Testis (tissue), 3 donors: ENCODE results near the gene OR9Q1. TPM values are rescaled to one million over a fixed set of nuclear protein-coding genes. Genes with fewer than 3 reads are reported as not detected.

Experiments
- DNase-seq: peaks from one replicate; pipeline ENCODE4 v3.0.0-alpha.2; 2019
- H3K27ac ChIP-seq, 2 donors: fragments of 200-600 bp; sonication (generic); one replicate each; pipeline ENCODE4 v1.5.1; 2019
- H3K27me3 ChIP-seq: fragments of 200-600 bp; sonication (generic); one replicate; pipeline ENCODE4 v1.5.1; 2019
- H3K36me3 ChIP-seq: fragments of 200-600 bp; sonication (generic); one replicate; pipeline ENCODE4 v1.5.1; 2017; ENCODE audit warnings: low read depth; ENCODE audit errors: missing control alignments
- H3K4me1 ChIP-seq: fragments of 200-600 bp; sonication (generic); one replicate; pipeline ENCODE4 v1.5.1; 2019
- H3K4me3 ChIP-seq, 2 donors: fragments of 200-600 bp; sonication (generic); one replicate each; pipeline ENCODE4 v1.5.1; 2017 to 2019
- H3K9me3 ChIP-seq: fragments of 200-600 bp; sonication (generic); one replicate; pipeline ENCODE4 v1.5.1; 2017
- CTCF ChIP-seq, 3 experiments: fragments of 450-650 bp in 2 of 3; fragments of 200-600 bp in 1 of 3; sonication (generic) in 1 of 3; IDR thresholded peaks; one replicate each; pipeline ENCODE4 v1.5.1; 2016 to 2019; ENCODE audit warnings: antibody characterized with exemption in 3 of 3, mild to moderate bottlenecking in 2 of 3, moderate library complexity in 1 of 3
- POLR2A ChIP-seq: fragments of 450-650 bp; IDR thresholded peaks from one replicate; pipeline ENCODE4 v1.6.1; 2017; ENCODE audit warnings: antibody characterized with exemption, mild to moderate bottlenecking, moderate library complexity
- WGBS, 2 donors: methylation state at CpG; one replicate each; pipeline ENCODE4 v1.1.5; 2018; 5-methylcytosine and 5-hydroxymethylcytosine counted together
- intact Hi-C: fragments of 100-400 bp; cut with DNase I; formaldehyde crosslinking; loops from one replicate; pipeline ENCODE4 v1.15.1; 2023; ENCODE audit warnings: low total_unique reads
- polyA plus RNA-seq: library from polyadenylated mRNA; stranded (reverse); fragments of 350-450 nt; fragmentation: Illumina TruSeq; extraction: RNeasy Lipid Tissue Mini Kit (QIAGEN cat#74804); gene quantifications from one replicate; pipeline ENCODE4 v1.2.3, GENCODE V29; 2014; ENCODE audit warnings: low read depth, low replicate concordance; ENCODE audit not compliant: insufficient read depth
- total RNA-seq, 2 donors: library from RNA; depleted of rRNA; stranded (reverse); fragments of >200 nt; gene quantifications; one replicate each; pipeline ENCODE4 v1.2.3, GENCODE V29; 2016

The OR9Q1 gene
- total and polyA plus RNA-seq, 3 donors from 2014 or later, result 0.12 to 0.71 (median 0.15) TPM

GRCh38 chr11:58003591-58003990 lies 20.1 kb upstream of the OR9Q1 start:
- no peaks in the 10 kb centered on the region for H3K4me1 ChIP-seq
- intact Hi-C loops, result no loop called here
- no peaks in the 10 kb centered on the region for H3K36me3 ChIP-seq
- no peak overlapping the region for H3K27ac ChIP-seq
- H3K4me3 ChIP-seq, result no peak overlapping the region
- no peaks in the 10 kb centered on the region for H3K9me3 ChIP-seq
- H3K27me3 ChIP-seq, result no peaks in the 10 kb centered on the region
- no peak for DNase-seq
- TF ChIP-seq CTCF (IDR thresholded peaks at IDR 0.05) (no peak), POLR2A (no peak)

- no peaks in the 10 kb centered on the region for H3K9me3 ChIP-seq
- no peaks in the 10 kb centered on the region for H3K27me3 ChIP-seq
- DNase-seq, result no peak
- WGBS, 2 donors, result 74 to 77% methylated on average over 6 of the region's 6 CpGs
- intact Hi-C loops, result no loop called here
- no peak for TF ChIP-seq POLR2A
- TF ChIP-seq CTCF (IDR thresholded peaks at IDR 0.05), result no peak
- no peaks in the 10 kb centered on the region for H3K4me1 ChIP-seq
- H3K27ac ChIP-seq, result no peak overlapping the region
- no peaks in the 10 kb centered on the region for H3K36me3 ChIP-seq
- H3K4me3 ChIP-seq, result no peak overlapping the region
Observed at GRCh38 chr11:58004664-58005063, 19.0 kb upstream of the OR9Q1 start.

GRCh38 chr11:58006940-58007339 lies 16.7 kb upstream of the OR9Q1 start:
- intact Hi-C loops, result no loop called here
- TF ChIP-seq POLR2A, result no peak
- TF ChIP-seq CTCF (IDR thresholded peaks at IDR 0.05), result no peak
- DNase-seq, result no peak

GRCh38 chr11:58011771-58012170 lies 11.9 kb upstream of the OR9Q1 start:
- H3K27me3 ChIP-seq, result no peaks in the 10 kb centered on the region
- no peak for DNase-seq
- H3K4me1 ChIP-seq, result no peaks in the 10 kb centered on the region
- no peak overlapping the region for H3K27ac ChIP-seq
- H3K36me3 ChIP-seq, result no peaks in the 10 kb centered on the region
- WGBS, 2 donors, result 71 to 89% methylated on average over 6 of the region's 6 CpGs
- H3K4me3 ChIP-seq, result no peak overlapping the region
- TF ChIP-seq POLR2A (no peak), CTCF (IDR thresholded peaks at IDR 0.05) (no peak)
- H3K9me3 ChIP-seq, result no peaks in the 10 kb centered on the region
- intact Hi-C loops, result no loop called here

More at GRCh38 chr11:58006940-58007339, 16.7 kb upstream of the OR9Q1 start:
- H3K27me3 ChIP-seq, result no peaks in the 10 kb centered on the region
- WGBS, 2 donors, result 44 to 46% methylated on average over 2 of the region's 2 CpGs
- H3K27ac ChIP-seq, result no peak overlapping the region
- H3K4me3 ChIP-seq, result no peak overlapping the region
- no peaks in the 10 kb centered on the region for H3K4me1 ChIP-seq
- no peaks in the 10 kb centered on the region for H3K36me3 ChIP-seq
- no peaks in the 10 kb centered on the region for H3K9me3 ChIP-seq

GRCh38 chr11:58024601-58025091 lies 965 bp downstream of the OR9Q1 start:
- Histone ChIP-seq H3K4me3 (no peak overlapping the region), H3K27me3 (no peaks in the 10 kb centered on the region), H3K36me3 (no peaks in the 10 kb centered on the region), H3K9me3 (no peaks in the 10 kb centered on the region), H3K4me1 (peaks cover 14% of the 10 kb centered on the region), H3K27ac (no peak overlapping the region)
- TF ChIP-seq CTCF (IDR thresholded peaks at IDR 0.05), result no peak
- no peak for TF ChIP-seq POLR2A
- intact Hi-C loops, result no loop called here
- DNase-seq, result peak; percentile 42
- 14 to 33% methylated on average over 8 of the region's 8 CpGs for WGBS, 2 donors
